Renal pelvis (tissue), 4 donors: ENCODE data around the gene STAG1. TPM values are rescaled to one million over a fixed set of nuclear protein-coding genes. Genes with fewer than 3 reads are reported as not detected.
"Not testable (repeated sequence)": the region's sequence is repeated elsewhere in the genome, so short reads cannot be mapped to it uniquely, and the experiment has no call there.

Source experiments
- DNase-seq: peaks from one replicate; pipeline ENCODE4 v3.0.0-alpha.2; 2013
- polyA plus RNA-seq, 3 donors: library from polyadenylated mRNA; unstranded; fragments of 120-200 nt; gene quantifications; one replicate each; pipeline ENCODE4 v1.2.1, GENCODE V29; 2013; ENCODE audit not compliant: insufficient read length in 3 of 3

Gene STAG1
- polyA plus RNA-seq, 3 donors = 43.6 to 49.8 (median 45.2) TPM

DNA sequence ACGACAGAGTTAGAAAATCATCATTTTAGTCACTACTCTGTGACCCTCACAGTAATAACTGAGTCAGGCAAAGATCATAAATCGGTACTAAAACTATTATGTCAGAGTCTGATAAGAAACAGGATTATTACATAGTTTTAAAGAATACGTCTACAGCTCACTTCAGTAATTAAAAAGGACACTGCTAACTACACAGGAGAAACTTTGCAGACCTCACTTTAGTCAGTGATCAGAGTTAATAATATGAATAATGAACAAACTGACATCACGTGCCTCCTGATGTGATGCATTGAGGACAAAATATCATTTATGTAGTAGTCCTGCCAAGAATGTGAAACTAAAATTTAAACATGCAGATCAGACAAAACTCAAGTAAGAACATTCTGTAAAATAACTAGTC, 339.9 kb downstream of the STAG1 start:
- no peak for DNase-seq

DNA sequence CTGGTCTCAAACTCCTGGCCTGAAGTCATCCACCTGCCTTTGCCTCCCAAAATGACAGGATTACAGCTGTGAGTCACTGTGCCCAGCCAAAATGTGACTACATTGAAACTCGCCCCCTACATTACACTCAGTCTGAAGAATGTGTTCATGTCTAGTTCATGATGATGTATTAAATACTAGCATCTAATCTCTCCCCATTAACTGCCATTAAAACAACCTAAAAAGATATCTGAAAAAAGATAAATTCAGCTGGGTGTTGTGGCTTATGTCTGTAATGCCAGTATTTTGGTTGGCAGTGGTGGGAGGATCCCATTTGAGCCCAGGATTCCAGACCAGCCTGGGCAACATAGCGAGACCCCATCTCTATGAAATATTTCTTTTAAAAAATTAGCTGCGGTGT, 342.6 kb downstream of the STAG1 start:
- no peak for DNase-seq

DNA sequence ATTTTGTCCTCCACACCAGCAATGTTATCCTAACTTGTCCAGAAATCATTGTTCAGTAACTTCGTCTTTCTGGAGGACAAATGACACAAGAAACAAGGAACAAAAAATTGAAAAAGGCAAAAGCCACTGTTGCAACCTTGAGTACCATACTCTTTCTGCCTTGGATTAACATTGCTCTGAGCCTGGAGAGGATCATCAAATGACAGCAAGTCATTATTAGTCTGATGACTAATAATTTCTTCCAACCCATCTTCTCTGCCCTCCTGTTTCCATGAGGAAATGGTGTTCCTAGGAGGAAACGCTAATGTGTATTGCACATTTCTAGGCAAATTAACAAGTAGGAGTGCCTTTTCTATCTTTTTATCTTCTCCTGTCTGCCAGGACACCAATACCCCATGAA, 348.1 kb downstream of the STAG1 start:
- DNase-seq = no peak

DNA sequence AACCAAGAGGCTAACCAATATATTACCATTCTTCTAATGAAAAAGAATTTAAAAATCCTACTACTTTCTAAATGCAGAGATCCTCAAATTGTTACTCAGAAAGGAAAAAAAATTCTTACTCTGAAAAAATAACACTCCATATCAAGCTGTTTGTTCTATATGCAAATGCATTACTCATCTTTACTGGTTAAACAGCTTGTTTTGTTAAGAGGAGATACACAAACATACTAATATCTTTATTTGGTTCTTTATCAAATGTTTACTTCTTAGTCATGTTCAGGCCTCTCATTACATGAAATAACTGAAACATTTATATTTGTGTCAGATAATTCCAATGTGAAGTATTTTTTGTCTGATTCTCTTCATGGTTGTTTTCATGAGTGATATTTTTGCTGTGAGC, 355.3 kb downstream of the STAG1 start:
- DNase-seq = no peak

DNA sequence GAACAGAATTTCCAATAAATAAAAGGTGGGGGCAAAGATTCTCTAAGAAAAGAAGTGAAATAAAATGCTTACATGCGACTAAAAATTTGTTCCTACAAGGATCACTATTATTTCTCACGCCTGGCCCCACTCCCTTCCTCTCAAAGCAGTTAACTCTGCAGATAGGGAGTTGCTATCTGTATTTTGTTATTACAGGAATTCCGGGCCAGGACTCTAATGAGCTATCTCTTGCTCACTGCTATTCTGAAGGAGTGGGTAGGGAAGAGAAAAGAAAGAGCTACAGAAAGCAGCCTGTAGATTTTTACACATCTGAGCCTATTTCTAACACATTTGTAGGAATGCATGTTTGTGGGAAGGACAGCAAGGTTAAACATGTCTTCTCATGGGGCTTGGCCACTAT, 361.6 kb downstream of the STAG1 start:
- DNase-seq = no peak

DNA sequence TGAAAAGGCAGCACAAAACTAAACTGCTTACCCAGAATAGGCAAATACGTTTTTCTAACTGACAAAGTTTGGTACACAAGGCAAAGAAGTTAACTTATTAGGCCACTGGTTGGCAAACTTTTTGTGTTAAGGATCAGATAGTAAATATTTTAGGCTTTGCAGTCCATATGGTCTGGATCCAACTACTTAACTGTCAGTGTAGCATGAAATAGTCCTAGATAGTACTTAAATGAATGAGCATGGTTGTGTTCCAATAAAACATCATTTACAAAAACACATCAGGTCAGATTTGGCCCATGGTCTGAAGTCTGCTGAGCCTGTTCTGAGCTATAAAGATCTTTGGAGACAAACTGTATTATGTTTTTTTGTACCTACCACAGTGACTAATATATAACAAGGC, 365.1 kb downstream of the STAG1 start:
- no peak for DNase-seq

DNA sequence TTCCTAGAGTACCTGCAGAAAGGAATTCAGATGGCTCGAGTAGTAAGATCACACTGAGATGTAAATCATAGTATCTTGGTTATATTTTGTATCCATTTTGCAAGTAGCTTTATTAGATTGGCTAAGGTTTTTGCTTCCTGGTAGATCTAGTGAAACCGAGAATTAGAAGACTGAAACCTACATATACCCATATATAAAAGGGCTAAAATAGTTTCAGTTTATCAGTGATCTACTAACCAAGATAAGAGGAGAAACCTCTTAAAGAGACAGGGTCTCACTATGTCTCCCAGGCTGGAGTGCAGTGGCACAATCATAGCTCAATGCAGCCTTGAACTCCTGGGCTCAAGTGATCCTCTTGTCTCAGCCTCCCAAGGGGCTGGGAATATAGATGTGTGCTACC, 366.7 kb downstream of the STAG1 start:
- DNase-seq = no peak

DNA sequence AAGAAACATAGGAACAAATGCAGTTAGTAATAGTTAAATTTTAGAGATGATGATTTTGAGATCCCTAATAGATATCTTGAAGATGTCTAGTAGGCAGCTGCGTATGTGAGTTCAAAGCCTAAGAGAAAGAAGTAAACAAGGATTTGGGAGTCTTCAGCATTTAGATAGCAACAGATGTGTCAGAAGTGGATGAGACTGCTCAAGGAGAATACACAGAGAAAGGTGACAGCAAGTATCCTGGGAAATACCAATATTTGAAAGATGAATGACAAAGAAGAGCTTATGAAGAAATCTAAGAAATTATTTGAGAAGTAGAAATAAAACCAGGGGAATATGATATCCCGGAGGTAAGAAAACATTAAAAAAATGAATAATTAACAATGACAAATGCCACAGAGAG, 371.1 kb downstream of the STAG1 start:
- DNase-seq = no peak

DNA sequence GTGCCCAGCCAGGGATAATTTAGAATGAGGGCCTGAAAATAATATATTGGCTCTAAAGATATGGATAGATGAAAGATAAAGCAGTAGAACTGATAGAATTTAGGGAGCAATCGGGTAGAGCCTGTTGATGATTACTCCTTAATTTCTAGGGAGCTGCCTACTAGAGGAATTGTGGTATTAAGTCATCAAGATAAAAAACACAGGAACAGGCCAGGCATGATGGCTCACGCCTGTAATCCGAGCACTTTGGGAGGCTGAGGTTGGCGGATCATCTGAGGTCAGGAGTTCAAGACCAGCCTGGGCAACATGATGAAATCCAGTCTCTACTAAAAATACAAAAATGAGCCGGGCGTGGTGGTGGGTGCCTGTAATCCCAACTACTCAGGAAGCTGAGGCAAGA, 371.6 kb downstream of the STAG1 start:
- DNase-seq = no peak

DNA sequence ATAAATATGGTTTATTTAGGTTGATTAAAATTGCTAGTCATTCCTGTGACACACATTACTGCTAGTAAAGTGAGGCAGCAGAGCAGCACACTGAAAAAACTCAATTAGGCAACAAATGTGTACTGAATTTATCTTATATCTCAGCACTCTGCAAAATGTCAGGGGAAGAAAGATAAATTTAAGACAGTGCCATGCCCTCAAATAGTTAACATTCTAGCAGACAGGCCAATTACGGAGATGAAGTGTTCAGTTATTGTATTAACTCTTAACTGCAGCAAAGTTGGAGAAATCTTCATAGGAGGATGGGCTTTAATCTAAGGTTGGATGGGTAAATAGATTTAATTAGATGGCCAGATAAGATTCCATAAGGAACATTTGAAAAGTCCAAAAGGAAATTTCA, 374.2 kb downstream of the STAG1 start:
- no peak for DNase-seq

DNA sequence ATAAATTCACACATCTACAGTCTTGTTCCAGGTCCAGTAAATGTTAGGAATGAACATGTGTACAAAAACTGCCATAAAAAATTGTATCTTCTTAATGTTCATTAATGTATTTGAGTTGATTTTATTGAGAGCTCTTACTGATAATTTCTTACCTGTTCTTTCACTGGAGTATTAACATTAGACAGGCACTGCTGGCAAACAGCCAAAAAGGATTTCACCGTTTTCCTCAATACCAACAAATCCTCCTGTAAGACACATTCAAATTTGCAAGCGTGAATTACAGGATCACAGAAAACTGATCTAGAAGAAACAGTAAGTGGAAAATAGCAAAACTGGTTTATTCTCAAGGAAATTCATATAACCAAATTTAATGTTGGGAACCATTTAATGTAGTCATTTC, 374.7 kb downstream of the STAG1 start:
- DNase-seq = no peak

DNA sequence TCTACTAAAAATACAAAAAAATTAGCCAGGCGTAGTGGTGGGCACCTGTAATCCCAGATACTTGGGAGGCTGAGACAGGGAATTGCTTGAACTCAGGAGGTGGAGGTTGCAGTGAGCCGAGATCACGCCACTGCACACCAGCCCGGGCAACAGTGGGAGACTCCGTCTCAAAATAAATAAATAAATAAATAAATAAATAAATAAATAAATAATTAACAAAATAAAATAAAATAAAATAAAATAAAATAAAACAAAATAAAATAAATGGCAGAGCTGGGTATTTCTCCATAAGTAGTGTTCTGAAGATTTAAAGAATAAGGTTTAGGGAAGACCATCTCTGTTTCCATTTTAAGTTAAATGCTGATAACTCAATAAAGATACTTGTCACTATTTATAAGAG, 376.4 kb downstream of the STAG1 start:
- not testable (repeated sequence) for DNase-seq

DNA sequence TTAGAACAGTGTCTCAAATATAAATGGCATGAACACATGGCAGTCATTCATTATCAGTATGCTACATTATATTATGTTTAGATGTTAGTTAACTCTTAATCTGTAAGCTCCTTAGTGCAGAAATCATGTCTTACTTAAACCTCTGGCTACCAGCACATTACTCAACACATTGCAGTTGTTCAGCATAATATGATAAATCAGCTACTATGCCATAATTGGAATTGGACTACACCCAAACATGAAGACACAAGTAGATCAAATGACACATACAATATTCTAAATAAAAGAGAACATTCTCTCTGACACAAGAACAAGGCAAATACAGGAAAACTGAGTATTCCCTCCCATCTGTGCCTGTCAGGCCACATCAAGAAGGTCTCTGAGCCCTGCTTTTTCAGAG, 385.9 kb downstream of the STAG1 start:
- DNase-seq = no peak

DNA sequence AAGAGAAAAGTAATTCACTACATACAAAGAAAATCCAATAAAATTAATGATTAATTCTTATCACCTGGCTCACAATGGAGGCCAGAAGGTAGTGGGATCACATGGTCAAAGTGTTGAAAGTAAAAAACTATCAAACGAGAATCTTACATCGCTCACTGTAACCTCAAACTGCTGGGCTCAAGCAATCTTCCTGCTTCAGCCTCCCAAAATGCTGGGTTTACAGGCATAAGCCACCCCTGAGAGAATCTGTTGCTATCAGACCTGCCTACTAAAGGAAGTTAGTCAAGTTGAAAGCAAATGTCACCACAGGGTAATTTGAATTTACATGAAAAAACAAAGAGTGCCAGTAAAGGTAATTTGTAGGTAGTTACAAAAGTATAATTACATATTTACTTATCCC, 398.7 kb downstream of the STAG1 start:
- DNase-seq = no peak

DNA sequence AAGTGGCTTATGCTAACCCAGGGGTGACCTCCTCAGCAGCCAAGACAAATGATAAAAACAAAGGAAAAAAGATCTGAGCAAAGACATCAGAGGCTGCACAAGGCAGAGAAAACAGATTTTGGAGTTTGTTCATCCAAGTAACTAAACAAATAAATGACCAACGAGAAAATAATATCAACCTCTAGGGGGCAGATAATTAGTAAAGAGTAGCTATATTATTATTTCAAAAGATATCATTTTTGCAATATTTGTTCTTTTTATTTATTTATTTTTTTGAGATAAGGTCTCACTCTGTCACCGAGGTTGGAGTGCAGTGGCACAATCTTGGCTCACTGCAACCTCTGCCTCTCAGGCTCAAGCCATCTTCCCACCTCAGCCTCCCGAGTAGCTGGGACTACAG, 400.3 kb downstream of the STAG1 start:
- no peak for DNase-seq

DNA sequence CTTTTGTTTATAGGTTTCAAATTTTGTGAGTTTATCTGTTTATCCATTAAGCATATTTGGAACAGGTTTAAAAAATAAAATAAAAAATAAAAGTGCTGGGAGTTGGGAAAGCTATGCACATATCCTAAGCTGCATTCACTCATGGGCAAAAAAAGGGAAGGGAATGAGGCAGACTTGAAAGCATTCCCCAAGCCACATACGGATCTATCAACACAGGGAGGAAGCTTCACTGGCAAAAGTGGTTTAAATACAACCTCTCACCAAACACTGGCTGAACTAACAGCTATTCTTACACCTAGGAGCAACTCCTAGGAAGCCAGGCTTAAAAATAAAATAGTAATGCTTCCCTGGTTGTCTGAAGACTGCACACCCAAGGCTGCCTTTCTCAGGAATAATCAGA, 400.8 kb downstream of the STAG1 start:
- DNase-seq = no peak

DNA sequence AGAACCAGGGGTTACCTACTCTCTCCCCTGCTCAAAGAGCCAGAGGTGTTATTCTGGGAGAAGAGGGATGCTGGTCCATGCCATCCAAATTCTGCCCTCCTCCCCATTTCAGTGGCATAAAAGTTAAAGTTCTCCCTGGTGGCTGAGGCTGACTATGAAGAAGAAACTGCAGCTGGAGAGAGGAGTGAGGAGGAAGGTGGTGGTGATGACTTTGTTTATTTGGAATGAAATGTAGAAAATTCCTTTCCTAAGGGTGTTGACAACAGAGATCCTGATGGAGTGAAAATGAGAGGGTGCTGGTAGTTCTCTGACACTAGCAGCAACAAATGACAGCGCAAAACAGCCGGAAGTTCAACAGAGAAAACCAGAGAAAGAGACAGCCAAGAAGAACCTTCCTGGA, 401.6 kb downstream of the STAG1 start:
- no peak for DNase-seq

DNA sequence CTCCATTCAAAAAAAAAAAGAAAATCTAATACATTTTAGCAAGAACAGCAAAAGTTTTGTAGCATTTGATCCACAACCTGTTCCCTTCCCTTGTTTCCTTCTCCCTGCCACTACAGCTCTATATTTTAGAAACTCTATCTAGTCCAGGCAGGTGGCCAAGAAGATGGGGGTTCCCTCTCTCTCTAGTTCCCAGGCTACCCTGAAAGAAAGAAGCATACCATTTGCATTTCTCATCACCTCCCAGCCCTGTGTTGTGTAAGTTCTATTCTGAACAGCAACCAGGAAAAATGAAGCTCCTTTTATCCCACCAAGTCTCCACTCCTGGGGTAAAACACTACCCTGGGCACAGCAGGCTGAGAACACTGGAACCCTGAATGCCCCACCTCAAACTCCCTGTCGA, 402.0 kb downstream of the STAG1 start:
- no peak for DNase-seq

DNA sequence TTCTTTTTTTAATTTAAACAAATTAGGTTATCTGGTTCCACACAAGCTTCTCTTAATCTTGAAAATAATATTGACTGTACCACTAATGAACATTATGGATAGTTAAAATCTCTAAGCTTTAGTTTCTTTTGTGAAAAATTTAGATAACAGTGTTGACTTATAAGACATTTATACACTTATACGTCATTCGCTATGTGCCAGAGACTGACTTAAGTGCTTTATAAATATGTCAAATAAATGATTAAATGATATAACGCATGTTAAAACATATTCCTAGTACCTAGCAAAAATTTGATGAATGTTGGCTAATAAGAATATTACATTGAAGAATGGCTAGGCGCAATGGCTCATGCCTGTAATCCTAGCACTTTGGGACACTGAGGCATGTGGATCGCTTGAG, 405.7 kb downstream of the STAG1 start:
- no peak for DNase-seq

DNA sequence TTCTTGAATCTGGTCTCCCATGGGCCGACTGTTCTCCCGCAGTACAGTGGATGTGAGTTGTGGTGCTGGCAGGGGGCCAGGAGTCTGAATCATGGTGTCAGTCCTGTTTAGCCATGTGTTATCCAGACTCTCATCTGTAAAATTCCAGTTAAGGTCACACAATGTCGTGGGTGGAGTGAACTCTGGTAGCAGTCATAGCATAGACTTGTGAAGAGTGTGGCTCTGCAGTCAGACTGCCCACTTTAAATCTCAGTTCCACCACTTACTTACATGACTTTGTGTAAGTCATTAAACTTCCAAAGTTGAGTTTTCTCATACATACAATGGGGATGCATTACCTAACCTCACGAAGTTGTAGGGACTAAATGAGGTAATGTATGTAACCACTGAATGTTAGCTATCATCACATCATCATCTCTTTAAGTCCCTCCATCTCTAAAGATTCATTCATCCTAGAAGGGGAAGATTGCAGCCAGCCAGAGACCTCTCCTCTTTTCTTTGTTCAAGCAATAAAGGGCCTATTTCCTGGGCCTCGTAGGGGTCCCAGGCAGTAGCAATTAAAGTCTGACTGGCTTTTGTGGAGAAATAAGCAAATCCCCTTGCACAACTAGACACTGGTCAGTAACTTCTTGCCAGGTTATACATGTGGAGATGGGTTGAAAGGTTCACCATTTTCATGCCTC, 408.2 kb downstream of the STAG1 start:
- DNase-seq = peak; percentile 14

DNA sequence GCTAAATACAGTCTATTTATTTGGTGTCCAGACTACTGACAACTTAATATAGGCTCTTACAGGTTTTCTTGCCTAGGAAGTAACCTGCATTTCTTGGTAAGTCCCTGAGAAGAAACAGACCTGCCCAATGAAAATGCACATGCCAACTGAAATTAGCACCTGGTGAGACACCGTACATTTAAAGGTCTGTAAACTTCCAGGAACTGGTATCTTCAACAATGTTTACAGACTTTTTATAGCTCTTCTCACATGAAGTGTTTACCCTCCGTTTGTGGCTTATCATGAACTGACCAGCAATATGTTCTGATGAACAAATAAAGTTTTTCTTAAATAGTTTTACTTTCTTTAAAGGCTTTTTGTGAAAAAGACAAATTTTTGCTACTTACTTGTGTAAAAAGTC, 408.7 kb downstream of the STAG1 start:
- DNase-seq = no peak

DNA sequence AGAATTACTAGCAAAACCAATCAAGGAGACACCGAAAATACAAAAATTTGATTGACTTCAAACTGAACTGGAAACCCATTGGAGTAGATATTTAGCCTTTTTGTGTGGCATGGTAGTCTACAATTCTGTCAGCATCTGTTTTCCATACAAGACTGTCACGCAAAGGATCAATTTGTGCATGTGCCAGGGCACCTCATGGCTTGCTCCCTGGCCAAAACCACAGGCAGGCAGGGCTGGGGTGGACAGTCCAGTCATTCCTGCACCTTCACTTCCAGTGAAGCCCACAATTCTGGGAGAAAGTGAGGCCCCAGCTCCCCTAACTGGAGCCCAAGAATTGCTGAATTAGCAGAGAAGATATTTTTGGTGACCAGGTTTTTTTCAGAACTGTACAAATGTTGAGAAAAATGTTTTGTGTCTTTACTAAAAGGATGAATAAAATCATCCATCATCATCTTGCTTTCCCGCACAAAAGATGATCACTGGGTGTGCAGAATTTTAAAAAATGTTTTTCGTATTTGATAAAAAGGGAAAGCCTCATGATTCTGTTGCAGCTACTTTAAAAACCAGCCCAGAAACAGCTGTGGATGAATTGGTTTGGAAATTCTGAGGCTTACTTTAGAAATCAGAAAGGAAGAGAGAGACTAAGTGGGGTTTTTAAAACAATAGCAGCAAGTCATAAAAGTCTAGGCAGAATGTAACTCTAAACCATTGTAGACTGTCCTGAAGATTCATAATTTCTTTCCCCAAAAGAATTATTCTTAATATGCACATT, 415.7 kb downstream of the STAG1 start:
- no peak for DNase-seq

DNA sequence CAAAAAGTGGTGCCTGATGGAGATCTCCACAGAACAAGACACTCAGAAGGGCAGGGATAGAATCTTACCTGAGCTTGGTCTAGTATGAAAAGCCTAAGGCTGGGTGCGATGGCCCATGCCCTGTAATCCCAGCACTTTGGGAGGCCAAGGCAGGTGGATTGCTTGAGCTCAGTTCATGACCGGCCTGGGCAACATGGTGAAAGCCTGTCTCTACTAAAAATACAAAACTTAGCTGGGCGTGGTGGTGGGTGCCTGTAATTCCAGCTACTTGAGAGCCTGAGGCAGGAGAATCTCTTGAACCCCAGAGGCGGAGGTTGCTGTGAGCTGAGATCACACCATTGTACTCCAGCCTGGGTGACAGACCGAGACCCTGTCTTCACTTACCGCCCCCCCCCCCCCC, 417.5 kb downstream of the STAG1 start:
- DNase-seq = not testable (repeated sequence)

DNA sequence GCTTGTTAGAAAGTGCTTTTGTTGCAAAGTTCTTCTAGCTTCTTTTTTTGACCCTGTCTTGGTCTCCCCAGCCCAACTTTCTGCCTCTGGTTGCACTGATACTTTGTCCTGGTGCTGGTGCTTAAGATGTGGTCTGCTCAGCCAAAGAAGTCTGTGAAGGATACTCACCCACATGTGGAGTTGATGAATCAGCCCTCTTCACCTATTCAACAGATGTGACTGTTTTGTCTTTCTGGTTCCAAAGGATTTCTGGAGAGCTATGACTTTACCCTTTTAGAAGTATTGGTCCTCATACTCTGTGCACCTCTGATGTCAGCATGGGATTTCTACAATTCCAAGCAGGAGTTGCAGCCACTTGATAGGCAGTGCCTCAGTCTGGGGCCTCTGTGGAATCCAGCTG, 418.0 kb downstream of the STAG1 start:
- no peak for DNase-seq
